HPDE6-E6E7 (cell line): ENCODE results near the gene SYNGR1.

Source experiments
- DNase-seq: peaks from one replicate; pipeline ENCODE4 v3.0.0; 2011; ENCODE audit warnings: missing footprints; ENCODE audit errors: extremely low spot score

The SYNGR1 gene

GRCh38 chr22:39369586-39369985 lies 19.8 kb downstream of the SYNGR1 start:
- DNase-seq, result no peak

- no peak for DNase-seq
These were observed 21.9 kb downstream of the SYNGR1 start for GRCh38 chr22:39371732-39372131.

- DNase-seq, result no peak
These were observed 24.4 kb downstream of the SYNGR1 start for GRCh38 chr22:39374191-39374590.

DNA sequence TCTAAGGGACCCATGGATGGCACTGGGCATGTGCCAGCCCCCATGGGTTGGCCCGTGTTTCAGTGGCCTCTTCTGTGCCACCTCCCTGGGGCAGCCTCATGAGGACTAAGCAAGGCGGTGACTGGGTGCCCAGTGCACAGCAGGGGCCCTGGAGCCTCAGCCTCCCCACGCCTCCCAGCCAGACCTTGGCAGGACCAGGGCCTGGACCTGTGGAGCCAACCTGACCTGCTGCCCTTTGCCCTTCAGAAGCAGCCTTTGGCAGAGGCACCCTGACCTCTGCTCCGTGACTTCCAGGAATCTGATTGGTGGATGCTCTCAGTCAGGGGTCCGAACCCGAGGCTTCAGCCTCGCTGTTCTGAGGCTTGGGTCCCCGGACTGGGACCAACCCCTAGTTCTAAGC lies 25.0 kb downstream of the SYNGR1 start:
- no peak for DNase-seq

DNA sequence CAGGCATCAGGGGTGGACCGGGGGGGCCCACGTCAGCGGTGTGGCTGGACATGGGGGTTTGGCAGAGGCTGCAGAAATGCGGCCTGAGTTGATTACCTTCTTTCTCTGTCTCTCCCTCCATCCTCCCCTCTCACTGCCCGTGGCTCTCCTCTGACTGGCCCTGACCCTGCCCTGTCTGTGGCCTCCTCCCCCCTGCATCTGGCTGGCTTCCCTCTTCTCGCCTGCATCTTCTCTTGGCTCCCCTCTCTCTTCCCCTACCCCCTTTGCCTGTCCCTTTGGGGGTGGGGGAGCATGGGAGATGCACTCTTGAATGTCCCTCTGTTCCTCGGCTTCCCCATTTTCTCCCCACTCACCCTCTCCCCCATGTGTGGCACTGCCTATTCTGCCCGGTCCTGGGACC lies 25.9 kb downstream of the SYNGR1 start:
- no peak for DNase-seq

DNA sequence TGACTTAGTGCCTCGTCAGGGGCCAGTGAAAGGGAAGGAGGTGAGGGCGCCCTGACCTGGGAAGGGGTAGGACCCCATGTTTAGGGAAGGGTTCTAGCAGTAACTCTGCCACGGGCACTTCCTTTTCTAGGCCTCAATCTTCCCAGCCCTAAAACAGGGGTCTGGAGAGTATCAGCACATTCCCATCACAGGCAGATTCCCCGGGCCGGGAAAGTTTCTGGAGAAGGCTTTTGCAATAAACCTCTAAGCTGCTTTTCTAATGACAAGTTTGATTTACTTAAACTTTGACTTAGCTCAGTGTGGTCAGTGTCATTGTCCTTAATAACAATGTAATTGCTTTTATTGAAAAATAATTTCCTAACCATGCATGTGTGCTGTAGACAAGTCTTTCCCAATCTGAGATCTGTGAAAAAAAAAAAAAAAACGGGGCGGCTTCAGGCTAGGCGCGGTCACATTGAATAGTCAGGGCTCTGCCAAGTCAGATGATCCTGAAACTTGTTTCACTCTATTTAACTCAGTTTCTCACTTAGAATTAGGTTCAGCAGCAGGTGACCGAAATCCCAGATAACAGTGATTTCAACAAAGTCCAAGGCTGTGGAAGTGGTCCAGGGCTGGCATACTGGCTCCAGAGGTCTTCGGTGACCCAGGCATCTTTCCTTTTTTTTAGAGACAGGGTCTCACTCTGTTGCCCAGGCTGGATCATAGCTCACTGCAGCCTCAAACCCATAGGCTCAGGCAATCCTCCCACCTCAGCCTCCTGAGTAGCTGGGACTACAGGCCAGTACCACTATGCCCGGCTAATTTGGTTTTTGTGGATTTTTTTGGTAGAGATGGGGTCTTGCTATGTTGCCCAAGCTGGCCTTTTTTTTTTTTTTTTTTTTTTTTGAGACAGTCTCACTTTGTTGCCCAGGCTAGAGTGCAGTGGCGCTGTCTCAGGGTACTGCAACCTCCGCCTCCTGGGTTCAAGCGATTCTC lies 30.3 kb downstream of the SYNGR1 start:
- no peak for DNase-seq

DNA sequence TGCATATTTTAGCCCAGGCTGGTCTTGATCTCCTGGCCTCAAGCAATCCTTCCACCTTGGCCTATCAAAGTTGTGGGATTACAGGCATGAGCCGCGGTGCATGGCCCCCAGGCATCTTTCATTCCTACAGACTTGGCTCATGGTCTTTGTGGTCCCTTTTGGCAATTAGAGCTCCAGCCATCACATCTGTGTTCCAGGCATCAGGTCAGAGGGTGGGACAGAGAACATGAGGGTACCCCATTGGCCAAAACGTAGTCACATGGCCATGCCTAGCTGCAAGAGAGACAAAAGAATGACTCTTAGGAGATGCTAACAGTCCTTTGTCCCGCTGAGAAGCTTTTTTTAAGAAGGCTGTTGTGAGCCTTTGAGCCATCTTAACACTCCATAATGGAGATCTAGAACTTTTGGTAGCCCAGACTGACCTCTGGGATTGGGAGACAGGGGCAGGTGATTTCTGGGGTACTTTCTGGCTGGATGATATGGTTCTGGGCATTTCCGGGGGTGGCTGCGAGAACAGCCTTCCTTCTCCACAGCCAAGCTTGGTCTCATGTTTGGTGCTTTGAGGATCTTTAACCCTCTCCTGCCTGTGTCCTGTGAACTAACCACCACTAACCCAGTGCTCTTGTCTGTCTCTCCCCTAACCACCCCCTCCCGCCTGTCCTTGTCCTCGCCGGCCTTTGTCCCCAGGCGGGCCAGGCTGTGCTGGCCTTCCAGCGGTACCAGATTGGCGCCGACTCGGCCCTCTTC lies 31.4 kb downstream of the SYNGR1 start:
- no peak for DNase-seq

GRCh38 chr22:39381930-39382329 lies 32.1 kb downstream of the SYNGR1 start:
- no peak for DNase-seq

GRCh38 chr22:39382410-39382809 lies 32.6 kb downstream of the SYNGR1 start:
- no peak for DNase-seq

- no peak for DNase-seq
These were observed 34.2 kb downstream of the SYNGR1 start for GRCh38 chr22:39383841-39384625.

GRCh38 chr22:39384750-39385480 lies 35.1 kb downstream of the SYNGR1 start:
- DNase-seq, result no peak

DNA sequence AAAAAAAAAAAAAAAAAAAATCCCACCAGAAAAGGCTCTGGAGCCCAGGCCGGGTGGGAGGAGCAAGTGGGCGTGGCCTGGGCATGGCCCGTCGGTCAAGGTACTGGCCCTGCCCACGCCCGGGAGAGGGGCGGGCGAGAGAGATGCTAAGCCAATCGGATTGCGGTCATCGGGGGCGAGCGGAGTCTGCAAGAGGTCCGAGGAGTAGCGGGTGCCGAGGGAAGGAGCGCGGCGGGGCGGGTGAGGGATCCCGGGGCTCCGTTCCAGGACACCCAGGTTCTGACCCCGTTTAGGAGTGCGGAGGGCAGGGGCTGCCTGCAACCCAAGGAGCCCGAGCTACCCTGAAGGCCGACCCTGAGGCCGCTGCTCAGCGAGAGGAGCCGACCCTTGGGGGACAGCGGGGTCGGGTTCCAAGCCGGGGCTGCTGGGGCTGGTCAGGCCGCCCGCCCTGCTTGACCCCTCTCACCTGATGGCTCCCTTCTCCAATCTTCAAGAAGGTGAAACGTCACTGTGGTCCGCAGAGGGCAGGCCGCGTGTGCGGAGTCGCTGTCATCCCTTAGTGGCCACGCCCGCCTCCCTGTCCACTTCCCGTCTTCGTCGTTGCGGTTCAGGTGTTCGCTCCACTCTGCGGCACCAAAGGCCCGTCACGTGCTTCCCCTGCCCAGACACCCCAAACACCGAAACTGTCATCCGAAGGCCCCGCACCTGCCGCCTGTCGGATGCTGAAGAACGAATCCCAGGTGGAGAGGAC lies 38.6 kb downstream of the SYNGR1 start:
- peak; percentile 25 for DNase-seq

GRCh38 chr22:39389420-39389819 lies 39.6 kb downstream of the SYNGR1 start:
- no peak for DNase-seq

GRCh38 chr22:39392341-39392948 lies 42.7 kb downstream of the SYNGR1 start:
- no peak for DNase-seq

DNA sequence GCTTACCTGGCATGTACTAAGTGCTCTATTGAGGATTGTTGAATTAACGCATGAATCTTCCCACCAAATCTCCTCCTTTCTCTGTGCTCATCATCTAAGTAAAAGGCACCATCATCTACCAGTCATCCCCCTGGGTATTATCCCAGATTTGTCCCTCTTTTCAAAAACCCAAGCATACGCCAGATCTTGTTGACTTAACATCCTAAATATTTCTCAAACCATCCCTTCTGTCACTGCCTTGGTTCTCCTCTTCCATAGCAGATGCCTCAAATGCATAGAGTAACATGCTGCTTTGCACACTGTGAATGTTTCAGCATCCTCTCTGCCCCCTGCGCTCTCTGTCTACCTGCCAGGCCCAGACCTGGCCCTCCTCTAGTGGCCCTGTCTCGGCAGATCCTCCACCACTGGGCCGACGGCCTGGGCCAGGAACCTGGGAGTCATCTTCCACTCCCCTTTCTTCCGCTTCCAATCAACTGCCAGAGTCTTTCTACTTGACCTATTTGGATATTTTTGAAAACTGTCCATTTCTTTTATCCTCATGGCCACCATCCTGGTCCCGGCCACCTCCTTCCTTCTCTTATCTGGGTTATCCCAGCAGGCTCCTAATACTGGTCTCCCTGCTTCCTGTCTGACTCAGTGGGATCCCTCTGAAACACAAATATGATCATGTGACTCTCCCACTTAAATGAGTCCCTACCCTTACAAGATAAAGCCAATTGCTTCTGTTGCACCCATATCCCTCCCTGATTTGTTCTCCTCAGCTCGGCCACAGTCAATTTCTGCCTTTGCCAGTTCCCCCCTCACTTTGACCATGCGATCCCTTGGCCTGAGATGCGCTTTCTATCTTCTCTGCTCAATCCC lies 46.4 kb downstream of the SYNGR1 start:
- DNase-seq, result no peak

- DNase-seq, result no peak
These were observed 47.0 kb downstream of the SYNGR1 start for GRCh38 chr22:39396797-39397195.

DNA sequence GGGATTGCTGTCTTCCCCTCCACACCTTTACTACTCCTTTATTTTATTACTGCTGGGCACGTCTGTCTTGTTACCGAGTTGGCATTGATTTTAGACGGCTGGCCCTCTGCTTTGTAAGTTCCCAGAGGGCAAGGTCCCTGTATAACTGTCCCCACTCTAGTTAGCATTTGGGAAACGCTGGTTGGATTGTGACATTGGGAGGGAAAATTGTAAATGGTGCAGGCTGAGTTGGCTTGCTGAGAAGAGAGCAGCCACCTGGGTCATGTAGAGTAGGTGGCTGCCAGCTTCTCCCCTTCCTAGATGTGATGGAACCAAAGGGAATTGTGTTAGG lies 51.5 kb downstream of the SYNGR1 start:
- no peak for DNase-seq

- DNase-seq, result no peak
These were observed 55.7 kb downstream of the SYNGR1 start for GRCh38 chr22:39405346-39406085.

GRCh38 chr22:39408173-39408572 lies 58.4 kb downstream of the SYNGR1 start:
- DNase-seq, result peak; percentile 51
